GM12891 (cell line): Measurements from ENCODE around the gene MFAP2.

Experiments used
- PAX5 ChIP-seq: IDR thresholded peaks from 2 replicates; pipeline ENCODE4 v1.6.1; 2011; ENCODE audit warnings: low read length, moderate library complexity, mild to moderate bottlenecking; ENCODE audit not compliant: insufficient read depth, severe bottlenecking
- POLR2A ChIP-seq: IDR thresholded peaks from 2 replicates; pipeline ENCODE4 v1.6.1; 2011; ENCODE audit warnings: low read depth, low read length, control low read depth
- POLR2AphosphoS5 ChIP-seq: IDR thresholded peaks from 2 replicates; pipeline ENCODE4 v1.6.1; 2011; ENCODE audit warnings: low read depth, low read length, control low read depth
- SPI1 ChIP-seq: IDR thresholded peaks from 2 replicates; pipeline ENCODE4 v1.6.1; 2011; ENCODE audit warnings: low read depth, low read length, control low read depth
- TAF1 ChIP-seq: IDR thresholded peaks from 2 replicates; pipeline ENCODE4 v1.6.1; 2011; ENCODE audit warnings: low read depth, low read length, control low read depth

GRCh38 chr1:16968372-16968771, 12.0 kb downstream of the MFAP2 start:
- TF ChIP-seq PAX5, result no peak
- TF ChIP-seq POLR2A, result no peak
- no peak for TF ChIP-seq POLR2AphosphoS5
- TF ChIP-seq TAF1, result no peak
- TF ChIP-seq SPI1, result no peak
